Ishikawa (cell line): ENCODE results near the gene RASGRP2.

Experiments
- CEBPB ChIP-seq: IDR thresholded peaks from 2 replicates; pipeline ENCODE4 v1.6.1; 2012
- EGR1 ChIP-seq: IDR thresholded peaks from 2 replicates; pipeline ENCODE4 v1.6.1; 2012
- EP300 ChIP-seq: IDR thresholded peaks from 2 replicates; pipeline ENCODE4 v1.6.1; 2012; ENCODE audit warnings: borderline replicate concordance
- FOXM1 ChIP-seq: IDR thresholded peaks from 2 replicates; pipeline ENCODE4 v1.6.1; 2012; ENCODE audit warnings: low read depth, borderline replicate concordance
- MAX ChIP-seq: IDR thresholded peaks from 2 replicates; pipeline ENCODE4 v1.6.1; 2012
- NFIC ChIP-seq: IDR thresholded peaks from 2 replicates; pipeline ENCODE4 v1.6.1; 2012
- RAD21 ChIP-seq: IDR thresholded peaks from 2 replicates; pipeline ENCODE4 v1.6.1; 2012; ENCODE audit warnings: low read depth
- REST ChIP-seq: IDR thresholded peaks from 2 replicates; pipeline ENCODE4 v1.6.1; 2012; ENCODE audit warnings: low read depth, mild to moderate bottlenecking
- TAF1 ChIP-seq: IDR thresholded peaks from 2 replicates; pipeline ENCODE4 v1.6.1; 2012; ENCODE audit warnings: low read depth, mild to moderate bottlenecking
- TEAD4 ChIP-seq: IDR thresholded peaks from 2 replicates; pipeline ENCODE4 v1.6.1; 2012
- USF1 ChIP-seq: IDR thresholded peaks from 2 replicates; pipeline ENCODE4 v1.6.1; 2012
- YY1 ChIP-seq: IDR thresholded peaks from 2 replicates; pipeline ENCODE4 v1.6.1; 2012; ENCODE audit warnings: low read depth
- ZBTB7A ChIP-seq: IDR thresholded peaks from 2 replicates; pipeline ENCODE4 v1.6.1; 2012; ENCODE audit warnings: low read depth

- no peak for TF ChIP-seq RAD21
- TF ChIP-seq YY1: no peak
- TF ChIP-seq USF1: no peak
- TF ChIP-seq TAF1: no peak
- TF ChIP-seq CEBPB: no peak
- TF ChIP-seq EP300: no peak
- TF ChIP-seq TEAD4: no peak
- no peak for TF ChIP-seq REST
- no peak for TF ChIP-seq ZBTB7A
- TF ChIP-seq MAX: no peak
- TF ChIP-seq EGR1: no peak
- TF ChIP-seq FOXM1: no peak
- no peak for TF ChIP-seq NFIC
Measured at GRCh38 chr11:64718780-64719124, 25.2 kb downstream of the RASGRP2 start.
